AML-193 (cell line): ENCODE data around the gene MICAL2.

ENCODE experiments used
- DNase-seq, 2 experiments: peaks; one replicate each; lab custom pipeline; 2025; lab: John Stamatoyannopoulos, UW

The MICAL2 gene

DNA sequence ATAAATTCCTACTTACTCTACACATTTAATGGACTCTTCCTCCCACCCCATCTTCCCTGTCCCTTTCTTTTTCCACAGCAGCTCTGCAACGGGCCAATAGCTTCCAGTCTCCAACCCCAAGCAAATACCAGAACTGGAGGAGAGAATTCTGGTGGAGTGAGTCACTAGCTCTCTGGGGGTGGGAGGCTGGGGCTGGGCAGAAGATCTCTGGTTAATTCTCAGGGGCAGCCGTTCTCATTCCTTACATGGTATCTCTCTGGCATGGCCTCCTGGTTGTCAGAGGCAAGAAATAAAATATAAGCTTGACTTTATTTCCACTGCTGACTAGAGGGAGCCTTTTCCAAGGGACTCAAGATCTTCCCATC lies 176.6 kb downstream of the MICAL2 start:
- no peak for DNase-seq

DNA sequence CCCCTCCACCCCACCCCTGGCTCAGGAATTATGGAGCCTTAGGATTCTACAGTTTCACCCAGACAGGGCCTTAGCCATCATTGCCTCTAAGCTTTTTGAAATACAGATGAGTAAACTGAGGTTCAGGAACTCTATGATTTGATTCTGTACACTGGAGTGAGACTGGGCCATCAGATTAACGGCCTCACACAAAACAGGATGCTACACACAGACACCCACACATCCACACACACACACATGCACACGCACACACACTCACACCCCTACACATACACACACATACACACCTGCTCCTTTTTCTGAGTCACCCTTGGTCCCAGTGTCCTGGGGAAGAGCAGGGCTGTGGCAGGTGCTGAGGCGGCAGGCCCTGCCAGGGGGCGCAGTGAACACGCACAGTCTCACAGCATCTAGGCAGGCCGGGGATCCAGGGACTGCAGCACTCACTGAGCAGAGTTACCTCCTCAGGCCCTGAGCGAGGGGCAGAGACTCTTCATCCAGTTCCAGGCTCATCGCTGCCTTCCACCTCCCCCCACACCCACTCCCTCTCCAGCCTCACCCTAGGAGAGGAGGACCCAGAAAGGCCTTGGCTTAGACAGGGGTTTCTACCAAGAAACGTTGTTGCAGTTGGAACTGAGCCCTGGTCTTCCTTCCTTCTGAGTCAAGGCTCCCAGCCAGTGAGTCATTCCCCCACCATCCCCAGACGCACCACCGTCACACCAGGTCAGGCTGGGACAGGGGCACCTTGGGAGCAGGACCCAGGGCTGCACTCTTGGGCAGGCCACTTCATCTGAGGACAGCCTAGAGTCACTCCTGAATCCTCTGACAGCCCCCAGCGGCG lies 177.2 kb downstream of the MICAL2 start:
- DNase-seq = no peak

DNA sequence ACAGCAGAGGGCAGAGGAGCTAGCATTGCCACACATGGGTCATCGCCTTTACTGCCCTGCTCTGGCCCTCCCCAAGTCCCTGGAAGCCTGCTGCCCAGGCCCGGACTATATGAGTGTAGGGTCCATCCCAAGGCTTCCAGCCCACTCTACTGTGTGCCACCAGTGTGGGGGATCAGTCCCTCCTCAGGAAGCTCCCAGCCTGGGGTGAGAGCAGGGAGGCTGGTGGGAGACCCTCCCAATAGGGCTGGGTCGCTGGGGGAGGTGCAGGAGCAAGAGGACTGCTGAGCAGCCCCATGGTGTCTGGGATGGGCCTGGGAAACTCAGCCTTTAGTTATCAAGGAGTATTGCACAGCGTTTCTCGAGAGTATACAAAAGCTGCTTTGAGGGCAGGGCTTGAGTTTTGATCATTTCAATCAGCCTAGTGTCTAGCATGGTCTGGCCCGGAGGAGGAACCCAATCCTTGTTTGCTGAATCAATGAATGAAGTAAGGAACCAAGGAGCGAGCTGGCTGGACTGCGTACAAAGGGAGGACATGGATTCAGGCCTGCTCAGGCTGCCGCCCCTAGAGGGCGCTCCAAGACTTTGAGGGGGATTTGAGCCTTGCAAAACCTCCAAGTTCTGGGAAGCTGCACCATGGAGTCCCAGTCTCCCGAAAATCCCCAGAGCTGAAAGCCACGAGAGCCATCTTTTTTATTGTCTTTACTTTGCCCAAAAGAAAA lies 178.0 kb downstream of the MICAL2 start:
- DNase-seq = peak; percentile 6 to 29

DNA sequence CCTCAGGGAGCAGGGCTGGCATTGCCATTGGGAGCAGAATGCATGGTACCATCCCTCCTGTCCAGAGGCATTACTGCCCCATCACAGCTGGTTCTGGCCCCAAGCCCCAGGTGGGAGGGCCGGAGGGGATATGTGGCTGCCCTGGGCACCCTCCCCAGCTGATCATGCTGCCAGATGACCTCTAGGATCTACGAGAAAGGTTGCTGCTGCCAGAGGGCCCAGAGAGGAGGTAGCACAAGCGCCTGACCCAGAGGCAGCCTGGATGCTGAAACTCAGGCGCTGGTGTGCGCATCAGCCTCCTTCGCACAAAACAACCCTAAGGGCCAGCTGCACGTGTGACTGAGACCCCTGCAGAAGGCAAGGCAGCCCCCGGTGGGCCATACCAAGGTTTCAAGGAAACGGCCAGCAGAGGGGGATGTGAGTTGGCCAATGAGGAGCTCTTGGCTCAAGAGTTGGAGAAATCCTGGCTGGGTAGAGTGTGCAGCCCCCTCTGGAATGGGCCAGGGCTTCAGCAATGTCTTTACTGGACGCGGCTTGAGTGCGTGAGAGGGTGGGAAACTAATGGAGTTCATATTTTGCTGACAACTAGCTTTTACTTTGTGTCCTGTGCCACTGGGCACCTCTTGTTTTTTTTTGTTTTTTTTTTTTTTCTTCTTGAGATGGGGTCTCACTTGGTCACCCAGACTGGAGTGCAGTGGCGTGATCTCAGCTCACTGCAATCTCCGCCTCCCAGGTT lies 178.7 kb downstream of the MICAL2 start:
- DNase-seq = no peak

- no peak for DNase-seq
Measured at GRCh38 chr11:12289667-12290476, 179.5 kb downstream of the MICAL2 start.

DNA sequence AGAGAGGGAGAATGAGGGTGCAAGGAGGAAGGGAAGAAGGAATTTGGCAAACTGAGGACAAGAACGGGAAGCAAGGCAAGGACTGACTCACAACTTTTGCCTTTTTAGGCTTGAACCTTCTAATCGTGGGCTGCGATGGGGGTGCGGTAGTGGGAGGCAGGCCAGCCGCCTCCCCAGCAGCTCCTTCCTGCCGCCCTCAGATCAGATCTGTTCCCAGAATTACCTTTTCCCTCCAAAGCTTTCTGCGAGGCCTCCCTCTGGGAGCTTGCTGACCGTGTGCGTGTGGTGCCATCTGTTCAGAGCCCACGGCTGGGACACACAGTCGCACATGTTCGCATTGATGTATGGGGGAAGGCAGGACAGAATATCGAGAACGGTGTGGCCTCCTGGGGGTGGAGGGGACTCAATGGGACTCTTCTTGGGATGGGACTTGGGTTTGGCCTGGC lies 180.1 kb downstream of the MICAL2 start:
- DNase-seq = no peak

DNA sequence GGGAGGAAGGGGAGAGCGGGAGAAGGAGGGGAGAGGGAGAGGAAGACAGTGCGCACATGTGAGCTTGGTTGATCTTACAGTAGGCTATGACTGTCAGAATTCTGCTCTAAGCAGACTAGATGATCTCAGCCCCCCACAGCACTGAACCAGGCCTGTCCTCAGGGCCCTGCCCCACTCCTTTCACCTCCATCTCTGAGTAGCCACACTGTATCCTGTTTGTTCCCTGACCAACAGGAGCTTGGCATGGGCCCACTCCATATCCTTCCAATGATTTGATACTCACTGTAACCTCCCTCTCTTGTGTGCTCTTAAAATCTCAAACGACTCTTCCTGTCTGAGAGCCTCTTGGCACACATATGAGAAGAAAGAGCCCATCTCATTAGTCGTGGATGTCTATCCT lies 180.9 kb downstream of the MICAL2 start:
- DNase-seq = no peak

DNA sequence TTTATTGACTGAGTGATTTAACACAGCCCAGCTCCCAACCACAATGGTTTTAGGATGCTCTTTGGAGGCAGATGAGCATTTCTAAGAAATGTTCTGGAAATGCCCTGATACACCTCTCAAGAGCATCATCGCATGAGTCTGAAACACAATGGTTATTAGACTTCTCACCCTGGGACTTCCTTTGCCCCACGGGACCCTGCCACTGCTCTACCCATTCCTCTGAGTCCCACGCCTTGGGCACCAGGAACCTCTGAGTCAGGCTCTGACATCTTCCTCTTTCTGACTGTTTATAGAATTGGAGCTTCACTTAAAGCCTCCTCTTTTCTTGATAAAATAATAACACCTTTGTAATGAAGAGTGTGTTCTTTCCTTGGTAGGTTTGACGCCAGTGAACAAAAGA lies 181.4 kb downstream of the MICAL2 start:
- DNase-seq = no peak

DNA sequence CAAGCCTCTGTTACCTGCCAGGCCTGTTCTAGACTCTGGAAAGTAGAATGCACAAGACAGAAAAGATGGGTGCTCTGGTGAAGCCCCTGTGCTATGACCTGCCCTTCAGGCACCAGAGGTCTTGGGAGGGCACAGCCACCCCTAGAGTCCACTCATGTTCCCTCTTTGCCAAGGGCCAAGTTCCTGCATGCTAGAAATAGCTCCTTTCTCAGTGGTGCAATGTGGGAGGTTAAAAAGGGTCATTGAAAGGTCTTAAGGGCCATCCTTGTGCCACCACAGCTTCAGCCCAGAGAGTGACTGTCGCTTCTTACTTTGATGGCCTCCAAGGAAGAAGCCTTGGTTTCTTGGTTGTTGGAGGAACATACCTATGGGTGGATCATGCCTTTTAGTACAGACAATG lies 182.4 kb downstream of the MICAL2 start:
- DNase-seq = no peak

DNA sequence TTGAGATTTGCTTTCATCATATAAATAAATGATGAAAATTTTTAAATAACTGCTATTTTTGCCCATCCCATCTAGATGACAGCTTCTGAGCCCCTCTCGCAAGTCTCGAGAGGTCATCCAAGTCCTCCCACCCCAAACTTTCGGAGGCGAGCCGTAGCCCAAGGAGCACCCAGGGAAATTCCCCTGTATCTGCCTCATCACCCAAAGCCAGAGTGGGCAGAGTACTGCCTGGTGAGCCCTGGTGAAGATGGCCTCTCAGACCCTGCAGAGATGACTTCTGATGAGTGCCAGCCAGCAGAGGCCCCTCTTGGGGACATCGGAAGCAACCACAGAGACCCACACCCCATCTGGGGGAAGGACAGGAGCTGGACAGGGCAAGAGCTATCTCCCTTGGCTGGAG lies 183.1 kb downstream of the MICAL2 start:
- no peak for DNase-seq

DNA sequence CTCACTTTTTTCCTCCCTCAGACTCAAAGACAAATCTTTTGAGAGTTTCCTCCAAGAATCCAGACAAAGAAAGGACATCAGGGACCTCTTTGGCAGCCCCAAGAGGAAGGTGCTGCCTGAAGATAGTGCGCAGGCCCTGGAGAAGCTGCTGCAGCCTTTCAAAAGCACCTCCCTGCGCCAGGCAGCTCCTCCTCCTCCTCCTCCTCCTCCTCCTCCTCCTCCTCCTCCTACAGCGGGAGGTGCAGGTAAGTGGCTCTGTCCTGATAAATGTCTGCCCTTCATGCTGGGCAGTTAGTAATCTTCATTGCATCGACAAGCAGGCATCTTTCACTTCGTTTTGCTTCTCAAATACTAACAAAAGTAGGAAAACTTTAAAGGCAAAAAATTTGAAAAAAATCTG lies 184.2 kb downstream of the MICAL2 start:
- DNase-seq = no peak

DNA sequence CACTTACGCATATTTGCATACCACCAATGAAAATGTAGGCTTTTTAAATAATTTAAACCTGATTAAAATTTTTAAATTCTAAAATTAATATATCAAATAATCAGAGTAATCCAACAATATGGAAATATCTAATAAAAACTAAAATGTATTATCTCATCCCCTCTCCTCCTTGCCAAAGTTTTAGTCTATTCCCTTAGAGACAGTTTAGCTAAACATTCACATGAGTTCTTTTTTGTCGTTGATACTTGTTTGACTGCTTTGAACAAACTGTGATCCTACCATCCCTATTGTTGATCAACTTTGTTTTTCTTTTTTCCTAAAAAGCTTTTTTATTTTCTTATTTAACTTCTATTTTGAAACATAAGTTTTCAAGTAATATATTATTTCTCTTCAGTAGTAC lies 185.6 kb downstream of the MICAL2 start:
- no peak for DNase-seq

DNA sequence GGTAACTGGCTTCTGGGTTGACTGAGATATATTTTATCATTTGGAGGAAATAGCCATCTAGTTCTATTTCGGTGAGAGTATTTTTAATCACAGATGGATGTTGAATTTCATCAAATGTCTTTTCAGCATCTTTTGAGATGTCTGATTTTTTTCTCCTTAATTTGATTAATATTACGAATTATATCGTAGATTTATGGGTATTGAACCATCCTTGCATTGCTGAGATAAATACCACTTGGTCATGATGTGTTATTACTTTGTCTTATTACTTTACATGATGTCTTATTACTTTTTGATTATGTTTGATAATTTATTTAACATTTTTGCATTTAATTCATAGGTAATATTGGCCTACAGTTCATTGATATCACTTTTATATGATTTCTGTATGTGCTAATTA lies 188.2 kb downstream of the MICAL2 start:
- DNase-seq = no peak

- no peak for DNase-seq
Measured at GRCh38 chr11:12301379-12301778, 191.0 kb downstream of the MICAL2 start.

DNA sequence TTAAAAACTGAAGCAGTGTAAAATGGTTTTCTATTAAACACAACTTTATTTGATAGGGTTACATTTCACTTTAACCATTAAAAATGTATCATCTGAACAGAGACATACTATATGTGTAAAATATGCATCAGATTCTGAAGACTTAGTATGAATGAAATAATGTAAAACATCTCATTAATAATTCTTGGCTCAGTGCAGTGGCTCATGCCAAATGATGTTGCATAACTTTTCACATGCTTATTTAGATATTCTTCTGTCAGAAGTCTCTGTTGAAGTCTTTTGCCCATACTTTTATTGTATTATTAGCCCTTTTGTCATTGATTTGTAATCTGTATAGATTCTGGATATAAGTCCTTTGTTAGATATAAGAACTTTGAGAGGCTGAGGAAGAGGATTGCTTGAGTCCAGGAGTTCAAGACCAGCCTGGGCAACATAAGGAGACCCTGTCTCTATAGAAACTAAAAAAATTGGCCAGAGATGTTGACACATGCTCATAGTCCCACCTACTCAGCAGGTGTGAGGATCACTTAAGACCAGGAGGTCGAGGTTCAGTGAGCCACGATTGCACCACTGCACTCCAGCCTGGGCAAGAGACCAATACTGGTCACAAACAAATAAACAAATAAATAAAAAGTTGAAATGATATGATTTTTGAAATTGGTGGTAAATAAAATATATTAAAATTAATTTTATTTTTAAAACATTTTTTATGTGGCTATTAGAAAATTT lies 193.2 kb downstream of the MICAL2 start:
- DNase-seq = no peak

DNA sequence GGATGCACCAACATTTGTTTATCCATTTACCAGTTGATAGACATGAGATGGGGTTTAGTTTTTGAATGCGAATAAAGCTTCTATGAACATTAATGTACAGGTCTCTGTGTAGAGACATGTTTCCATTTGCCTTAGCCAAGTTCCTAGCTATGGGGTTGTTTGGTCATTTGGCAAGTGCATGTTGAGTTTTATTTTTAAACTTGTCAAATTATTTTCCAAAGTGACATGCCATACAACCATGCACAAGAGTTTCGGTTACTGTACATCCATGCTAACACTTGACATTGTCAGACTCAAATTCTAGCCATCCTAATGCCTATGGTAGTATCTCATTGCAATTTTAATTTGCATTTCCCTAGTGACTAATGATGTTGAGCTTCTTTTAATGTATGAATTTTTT lies 196.4 kb downstream of the MICAL2 start:
- no peak for DNase-seq

GRCh38 chr11:12312132-12312531 lies 201.7 kb downstream of the MICAL2 start:
- no peak for DNase-seq
